ENCODE results near the gene TEX47.

DNA sequence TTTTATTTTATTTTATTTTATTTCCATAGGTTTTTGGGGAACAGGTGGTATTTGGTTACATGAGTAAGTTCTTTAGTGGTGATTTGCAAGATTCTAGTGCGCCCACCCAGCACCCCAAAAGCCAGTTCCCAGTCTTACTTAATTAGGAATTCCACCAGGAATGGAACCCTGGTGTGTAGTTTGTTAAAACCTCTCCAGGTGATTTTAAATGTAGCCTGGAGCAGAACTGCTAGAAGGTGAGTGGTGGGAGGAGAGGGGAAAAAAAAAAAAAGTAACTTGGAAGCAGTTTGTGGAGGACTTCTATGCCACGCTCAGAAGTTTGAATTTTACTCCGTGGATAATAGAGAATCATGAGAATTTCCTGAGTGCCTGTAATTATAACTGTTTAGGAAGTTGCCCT, 5.5 kb upstream of the TEX47 start:
- TF ChIP-seq POLR2AphosphoS5 (IDR thresholded peaks at IDR 0.05; ENCODE audit: low read depth, low read length) = no peak
- TF ChIP-seq SPI1 (IDR thresholded peaks at IDR 0.05; ENCODE audit: low read depth, low read length) = no peak

All from GM12891 (cell line).